SK-N-SH treated with all-trans-retinoic acid at 6 μM for 48 hours (cell line): Measurements from ENCODE around the gene TRIM7.

ENCODE experiments used
- SNAI2 ChIP-seq: fragments of 250-450 bp; sonication (Bioruptor Pico); IDR thresholded peaks from 2 replicates; pipeline ENCODE4 v1.5.0; 2020; ENCODE audit warnings: mild to moderate bottlenecking, moderate library complexity
- TSHZ2 ChIP-seq: fragments of 250-450 bp; sonication (Bioruptor Pico); IDR thresholded peaks from 2 replicates; pipeline ENCODE4 v1.5.0; 2020; ENCODE audit warnings: mild to moderate bottlenecking, moderate library complexity

GRCh38 chr5:181184845-181185216 is 20.2 kb downstream of the TRIM7 start:
- no peak for TF ChIP-seq TSHZ2
- TF ChIP-seq SNAI2: no peak
